ENCODE measurements around the gene LCNL1.

The LCNL1 gene

GRCh38 chr9:136985027-136985602, 2.3 kb downstream of the LCNL1 start:
- no peak overlapping the region for H3K4me3 ChIP-seq (ENCODE audit: low read depth, low read length)
- no peak for TF ChIP-seq CTCF (IDR thresholded peaks at IDR 0.05; ENCODE audit: insufficient read depth, low read length, missing control alignments)
- CTCF ChIA-PET, result no interaction called here

GRCh38 chr9:136985853-136986252, 3.1 kb downstream of the LCNL1 start:
- no peak for TF ChIP-seq CTCF (IDR thresholded peaks at IDR 0.05; ENCODE audit: insufficient read depth, low read length, missing control alignments)
- ChIA-PET POLR2A (no interaction called here), CTCF (no interaction called here)
- H3K4me3 ChIP-seq (ENCODE audit: low read depth, low read length), result no peak overlapping the region
- no peak for DNase-seq (ENCODE audit: low read depth, low spot score)

More at GRCh38 chr9:136985027-136985602, 2.3 kb downstream of the LCNL1 start:
- POLR2A ChIA-PET, result no interaction called here
- no peak for DNase-seq (ENCODE audit: low read depth, low spot score)

- no peak overlapping the region for H3K4me3 ChIP-seq (ENCODE audit: low read depth, low read length)
- no peak for DNase-seq (ENCODE audit: low read depth, low spot score)
- TF ChIP-seq CTCF (IDR thresholded peaks at IDR 0.05; ENCODE audit: insufficient read depth, low read length, missing control alignments), result no peak
- ChIA-PET POLR2A (no interaction called here), CTCF (interaction anchor here (1.1 kb wide), 1 partner anchor 41 kb away, joined by 3 read pairs; no protein-coding TSS in a partner anchor)
Observed at GRCh38 chr9:136988872-136989271, 6.1 kb downstream of the LCNL1 start.

- no peak overlapping the region for H3K4me3 ChIP-seq (ENCODE audit: low read depth, low read length)
- POLR2A ChIA-PET, result no interaction called here
- CTCF ChIA-PET, result interaction anchor here (0.7 to 4.9 kb wide), 2 partner anchors 39 to 42 kb away, joined by 3 to 34 read pairs; no protein-coding TSS in a partner anchor
- DNase-seq (ENCODE audit: low read depth, low spot score), result no peak
- no peak for TF ChIP-seq CTCF (IDR thresholded peaks at IDR 0.05; ENCODE audit: insufficient read depth, low read length, missing control alignments)
Observed at GRCh38 chr9:136990242-136990911, 7.6 kb downstream of the LCNL1 start.

GRCh38 chr9:136991993-136992818, 9.4 kb downstream of the LCNL1 start, which contains the start of gene PAXX:
Gene PAXX, plus strand, starts transcription at chr9:136992422. Its CDS starts 22 bp downstream, at chr9:136992444.
- peak within 1 kb of the TSS; percentile 72 for H3K4me3 ChIP-seq (ENCODE audit: low read depth, low read length)
- DNase-seq (ENCODE audit: low read depth, low spot score), result no peak
- ChIA-PET CTCF (interaction anchor here (0.6 to 4.9 kb wide), 8 partner anchors 12 to 75 kb away, joined by 3 to 34 read pairs (median 4); partner anchors contain the start of genes FBXW5 and NPDC1), POLR2A (interaction anchor here (0.6 kb wide), 1 partner anchor 21 kb away, joined by 3 read pairs; no protein-coding TSS in a partner anchor)
- no peak for TF ChIP-seq CTCF (IDR thresholded peaks at IDR 0.05; ENCODE audit: insufficient read depth, low read length, missing control alignments)
